Spleen (tissue), 11 donors: ENCODE results near the gene IDE. TPM values are rescaled to one million over a fixed set of nuclear protein-coding genes. Genes with fewer than 3 reads are reported as not detected.

Source experiments
- DNase-seq: peaks from one replicate; pipeline ENCODE4 v3.0.0-alpha.2; 2020
- H3K27ac ChIP-seq, 8 donors: fragments of 200-600 bp; sonication (generic) in 7 of 8; 1 replicate in 4 of 8; 2 replicates in 4 of 8; pipeline versions ENCODE4 v1.5.0 to v1.8.0; 2016 to 2021; ENCODE audit warnings: inconsistent platforms in 4 of 8, mild to moderate bottlenecking in 4 of 8, moderate library complexity in 1 of 8
- H3K27me3 ChIP-seq, 7 donors: fragments of 200-600 bp; sonication (generic) in 6 of 7; replicated peaks in 1 of 7; 1 replicate in 4 of 7; 2 replicates in 3 of 7; pipeline versions ENCODE4 v1.5.0 to v1.8.0; 2016 to 2021; ENCODE audit warnings: inconsistent platforms in 3 of 7, mild to moderate bottlenecking in 1 of 7
- H3K36me3 ChIP-seq, 6 donors: fragments of 200-600 bp; sonication (generic) in 5 of 6; 1 replicate in 4 of 6; 2 replicates in 2 of 6; pipeline versions ENCODE4 v1.5.0 to v1.8.0; 2016 to 2021; ENCODE audit warnings: inconsistent platforms in 2 of 6
- H3K4me1 ChIP-seq, 6 donors: fragments of 200-600 bp; sonication (generic) in 5 of 6; 1 replicate in 3 of 6; 2 replicates in 3 of 6; pipeline versions ENCODE4 v1.5.0 to v1.8.0; 2016 to 2021; ENCODE audit warnings: inconsistent platforms in 3 of 6
- H3K4me3 ChIP-seq, 8 donors: fragments of 200-600 bp; sonication (generic) in 7 of 8; 1 replicate in 4 of 8; 2 replicates in 4 of 8; pipeline versions ENCODE4 v1.5.0 to v1.8.0; 2016 to 2021; ENCODE audit warnings: inconsistent platforms in 4 of 8, mild to moderate bottlenecking in 4 of 8, moderate library complexity in 2 of 8
- H3K9me3 ChIP-seq, 8 donors: fragments of 200-600 bp; sonication (generic) in 7 of 8; 1 replicate in 4 of 8; 2 replicates in 4 of 8; pipeline versions ENCODE4 v1.5.0 to v1.8.0; 2016 to 2021; ENCODE audit warnings: inconsistent platforms in 4 of 8
- CTCF ChIP-seq, 11 experiments: fragments of 200-600 bp in 7 of 11; fragments of 450-650 bp in 4 of 11; sonication (generic) in 4 of 11; IDR thresholded peaks in 8 of 11; conservative IDR thresholded peaks in 3 of 11; 1 replicate in 7 of 11; 2 replicates in 4 of 11; pipeline versions ENCODE4 v1.4.0 to v1.8.0; 2016 to 2021; ENCODE audit warnings: antibody characterized with exemption in 11 of 11, inconsistent platforms in 4 of 11, mild to moderate bottlenecking in 1 of 11
- POLR2A ChIP-seq, 3 donors: fragments of 450-650 bp; IDR thresholded peaks; one replicate each; pipeline ENCODE4 v1.5.1; 2017; ENCODE audit warnings: antibody characterized with exemption in 3 of 3, mild to moderate bottlenecking in 1 of 3
- POLR2AphosphoS5 ChIP-seq, 3 donors: sonication (generic); formaldehyde crosslinking; IDR thresholded peaks; one replicate each; pipeline ENCODE4 v1.5.1; 2017; ENCODE audit warnings: antibody characterized with exemption in 3 of 3
- WGBS, 5 donors: extraction: QIAGEN DNeasy Blood & Tissue Kit in 3 of 5; methylation state at CpG; one replicate each; pipeline versions ENCODE4 v1.1.5 to v1.1.7; 2013 to 2018; 5-methylcytosine and 5-hydroxymethylcytosine counted together
- intact Hi-C: fragments of 100-400 bp; cut with DNase I; formaldehyde crosslinking; loops from one replicate; pipeline ENCODE4 v1.15.0; 2023; ENCODE audit warnings: low total_unique reads
- polyA plus RNA-seq, 3 donors: library from polyadenylated mRNA; stranded (reverse); fragments of 200-250 nt; gene quantifications; one replicate each; pipeline ENCODE4 v1.2.1, GENCODE V29; 2013
- total RNA-seq, 7 donors: library from RNA; depleted of rRNA in 3 of 7; stranded (reverse); fragments of >200 nt in 3 of 7; fragmentation: NEBNext Ultra II Directional in 4 of 7; extraction: Animal tissue kit (Norgen Biotek cat#: 25700) in 4 of 7; gene quantifications; one replicate each; pipeline versions ENCODE4 v1.1.0 to v1.2.1, GENCODE V29; 2016 to 2021
- donor health status: healthy with polysubstance abuse.
- donor health status: DM: no; HTN: no; CAD: no; lungs with moderate emphysema.
- donor health status: DM: no; HTN: no; CAD: no.
- donor health status: Bipolar disorder and iron deficiency.
- donor health status: healthy.
- donor health status: DM: no; HTN: no; CAD: no.
- donor health status: DM: yes; HTN: yes; CAD: no.

Gene IDE
- total and polyA plus RNA-seq, 10 donors: 4.4 to 35.2 (median 29.9) TPM

GRCh38 chr10:92562424-92562823, 11.5 kb downstream of the IDE start:
- Histone ChIP-seq H3K27me3 (no peaks in the 10 kb centered on the region), H3K36me3 (peaks cover 0 to 66% (median 17%) of the 10 kb centered on the region in 6 donors), H3K4me3 (no peak overlapping the region), H3K4me1 (peaks cover 0 to 9% (median 0%) of the 10 kb centered on the region in 6 donors), H3K9me3 (peaks cover 0 to 6% (median 2%) of the 10 kb centered on the region in 8 donors), H3K27ac (no peak overlapping the region)
- TF ChIP-seq CTCF (IDR thresholded peaks at IDR 0.05 in 8 of 11, conservative IDR thresholded peaks at IDR 0.05 in 3 of 11) (no peak), POLR2AphosphoS5 (IDR thresholded peaks at IDR 0.05) (no peak), POLR2A (IDR thresholded peaks at IDR 0.05) (no peak)
- no peak for DNase-seq
- intact Hi-C loops: no loop called here

- intact Hi-C loops: no loop called here
- whole genome bisulfite sequencing, 5 donors: 93 to 96% (median 95%) methylated on average over 4 of the region's 4 CpGs
- TF ChIP-seq POLR2AphosphoS5 (IDR thresholded peaks at IDR 0.05) (no peak), CTCF (IDR thresholded peaks at IDR 0.05 in 8 of 11, conservative IDR thresholded peaks at IDR 0.05 in 3 of 11) (no peak), POLR2A (IDR thresholded peaks at IDR 0.05) (no peak)
These were observed 14.8 kb downstream of the IDE start for GRCh38 chr10:92559046-92559445.

GRCh38 chr10:92553959-92554358, 19.9 kb downstream of the IDE start:
- WGBS, 5 donors: 96 to 100% (median 98%) methylated on average over 2 of the region's 2 CpGs
- Histone ChIP-seq H3K36me3 (peaks cover 0 to 83% (median 35%) of the 10 kb centered on the region in 6 donors), H3K27ac (no peak overlapping the region), H3K4me3 (no peak overlapping the region), H3K9me3 (peaks cover 5 to 26% (median 22%) of the 10 kb centered on the region in 8 donors), H3K27me3 (no peaks in the 10 kb centered on the region), H3K4me1 (no peaks in the 10 kb centered on the region)
- no peak for DNase-seq
- intact Hi-C loops: no loop called here
- TF ChIP-seq POLR2AphosphoS5 (IDR thresholded peaks at IDR 0.05) (no peak), CTCF (IDR thresholded peaks at IDR 0.05 in 8 of 11, conservative IDR thresholded peaks at IDR 0.05 in 3 of 11) (no peak), POLR2A (IDR thresholded peaks at IDR 0.05) (no peak)

More at GRCh38 chr10:92559046-92559445, 14.8 kb downstream of the IDE start:
- Histone ChIP-seq H3K27me3 (no peaks in the 10 kb centered on the region), H3K27ac (no peak overlapping the region), H3K9me3 (peaks cover 0 to 16% (median 10%) of the 10 kb centered on the region in 8 donors), H3K36me3 (peaks cover 0 to 80% (median 37%) of the 10 kb centered on the region in 6 donors), H3K4me1 (no peaks in the 10 kb centered on the region), H3K4me3 (no peak overlapping the region)
- DNase-seq: no peak

- DNase-seq: no peak
- H3K36me3 ChIP-seq: peaks cover 0 to 81% (median 34%) of the 10 kb centered on the region in 6 donors
- 81 to 93% (median 90%) methylated on average over 5 of the region's 5 CpGs for WGBS, 5 donors
- H3K9me3 ChIP-seq: peaks cover 5 to 23% (median 21%) of the 10 kb centered on the region in 8 donors
- no peak for TF ChIP-seq POLR2A (IDR thresholded peaks at IDR 0.05)
- TF ChIP-seq CTCF (IDR thresholded peaks at IDR 0.05 in 8 of 11, conservative IDR thresholded peaks at IDR 0.05 in 3 of 11): no peak
- TF ChIP-seq POLR2AphosphoS5 (IDR thresholded peaks at IDR 0.05): no peak
- intact Hi-C loops: no loop called here
- H3K27ac ChIP-seq: no peak overlapping the region
- H3K4me1 ChIP-seq: no peaks in the 10 kb centered on the region
- no peaks in the 10 kb centered on the region for H3K27me3 ChIP-seq
- no peak overlapping the region for H3K4me3 ChIP-seq
These were observed 21.6 kb downstream of the IDE start for GRCh38 chr10:92552310-92552709.
